ENCODE data around the gene PARD3. TPM values are rescaled to one million over a fixed set of nuclear protein-coding genes. Genes with fewer than 3 reads are reported as not detected.

PARD3 gene
- total RNA-seq, 1 experiment from 2014 or later, result 46.3 TPM

- H3K9ac ChIP-seq (ENCODE audit: low read length), result no peak overlapping the region
- POLR2A ChIA-PET, result no interaction called here
- no peaks in the 10 kb centered on the region for H3K79me2 ChIP-seq (ENCODE audit: insufficient read depth, low read length)
- H3K9me2 ChIP-seq (ENCODE audit: insufficient read depth), result no peaks in the 10 kb centered on the region
- no peak overlapping the region for H3K4me3 ChIP-seq (replicated peaks in 1 of 2; ENCODE audit: low read depth in 1 of 2, low read length in 2 of 2)
- H3K36me3 ChIP-seq (ENCODE audit: control insufficient read depth in 1 of 2, insufficient read depth in 2 of 2, low read length in 2 of 2), result no peaks in the 10 kb centered on the region
- RAD21 ChIA-PET (ENCODE audit: low non-redundant PET in 1 of 2, low total read pairs in 2 of 2, uncharacterized antibody in 2 of 2, unreplicated experiment in 2 of 2), result no interaction called here
- H3K27ac ChIP-seq (ENCODE audit: low read depth, low read length), result no peak overlapping the region
- no peak overlapping the region for H2AFZ ChIP-seq (ENCODE audit: low read depth, low read length, poor library complexity, severe bottlenecking)
- no peaks in the 10 kb centered on the region for H3K27me3 ChIP-seq (ENCODE audit: insufficient read depth, low read length)
- CTCF ChIA-PET, result no interaction called here
- intact Hi-C loops (cut with micrococcal nuclease), result no loop called here
- no peak for ATAC-seq
- no peak for DNase-seq (ENCODE audit: low read depth, low spot score)
- H3K4me2 ChIP-seq (ENCODE audit: low read length), result no peak overlapping the region
- BruUV-seq (replicated peaks), result no TSS peak
- H3K9me3 ChIP-seq (ENCODE audit: control insufficient read depth in 1 of 2, insufficient read depth in 1 of 2, low read depth in 1 of 2, low read length in 2 of 2), result no peaks in the 10 kb centered on the region
- H3K4me1 ChIP-seq (ENCODE audit: control insufficient read depth in 1 of 2, insufficient read depth in 2 of 2, low read length in 2 of 2), result no peaks in the 10 kb centered on the region
- H4K20me1 ChIP-seq (ENCODE audit: insufficient read depth), result no peaks in the 10 kb centered on the region
- TF ChIP-seq JUND (IDR thresholded peaks at IDR 0.05) (no peak), POLR2AphosphoS5 (IDR thresholded peaks at IDR 0.05; ENCODE audit: low read depth, low read length) (no peak), POLR2A (IDR thresholded peaks at IDR 0.05; ENCODE audit: borderline replicate concordance, extremely low read depth, insufficient read depth, insufficient read length) (no peak), SIN3A (IDR thresholded peaks at IDR 0.05; ENCODE audit: low read depth) (no peak)
These were observed 631.9 kb downstream of the PARD3 start for GRCh38 chr10:34183016-34183796.

- ChIA-PET POLR2A (no interaction called here), RAD21 (ENCODE audit: low non-redundant PET in 1 of 2, low total read pairs in 2 of 2, uncharacterized antibody in 2 of 2, unreplicated experiment in 2 of 2) (no interaction called here), CTCF (no interaction called here)
- H3K4me2 ChIP-seq (ENCODE audit: low read length), result no peak overlapping the region
- H4K20me1 ChIP-seq (ENCODE audit: insufficient read depth), result no peaks in the 10 kb centered on the region
- no peak for TF ChIP-seq EZH2 (IDR thresholded peaks at IDR 0.05)
- TF ChIP-seq ZBTB33 (IDR thresholded peaks at IDR 0.05; ENCODE audit: extremely low read depth, insufficient replicate concordance, low read length), result no peak
- TF ChIP-seq TCF7L2 (IDR thresholded peaks at IDR 0.05; ENCODE audit: borderline replicate concordance, extremely low read depth, insufficient read depth, insufficient read length), result no peak
- no peak for TF ChIP-seq ZFX (IDR thresholded peaks at IDR 0.05)
- no peak for TF ChIP-seq POLR2A (IDR thresholded peaks at IDR 0.05; ENCODE audit: borderline replicate concordance, extremely low read depth, insufficient read depth, insufficient read length)
- no peak for TF ChIP-seq POLR2AphosphoS5 (IDR thresholded peaks at IDR 0.05; ENCODE audit: low read depth, low read length)
- TF ChIP-seq ATF3 (IDR thresholded peaks at IDR 0.05), result no peak
- no peak overlapping the region for H2AFZ ChIP-seq (ENCODE audit: low read depth, low read length, poor library complexity, severe bottlenecking)
- intact Hi-C loops (cut with micrococcal nuclease), result no loop called here
- ATAC-seq, result no peak
- BruUV-seq (replicated peaks), result no TSS peak
- H3K36me3 ChIP-seq (ENCODE audit: control insufficient read depth in 1 of 2, insufficient read depth in 2 of 2, low read length in 2 of 2), result no peaks in the 10 kb centered on the region
- H3K79me2 ChIP-seq (ENCODE audit: insufficient read depth, low read length), result no peaks in the 10 kb centered on the region
- H3K9me3 ChIP-seq (ENCODE audit: control insufficient read depth in 1 of 2, insufficient read depth in 1 of 2, low read depth in 1 of 2, low read length in 2 of 2), result no peaks in the 10 kb centered on the region
- H3K9me2 ChIP-seq (ENCODE audit: insufficient read depth), result no peaks in the 10 kb centered on the region
- H3K27me3 ChIP-seq (ENCODE audit: insufficient read depth, low read length), result no peaks in the 10 kb centered on the region
- H3K27ac ChIP-seq (ENCODE audit: low read depth, low read length), result no peak overlapping the region
- no peak overlapping the region for H3K4me3 ChIP-seq (replicated peaks in 1 of 2; ENCODE audit: low read depth in 1 of 2, low read length in 2 of 2)
- no peak for DNase-seq (ENCODE audit: low read depth, low spot score)
- no peak overlapping the region for H3K9ac ChIP-seq (ENCODE audit: low read length)
- no peaks in the 10 kb centered on the region for H3K4me1 ChIP-seq (ENCODE audit: control insufficient read depth in 1 of 2, insufficient read depth in 2 of 2, low read length in 2 of 2)
These were observed 633.4 kb downstream of the PARD3 start for GRCh38 chr10:34181553-34182300.

All from HCT116 (cell line).